Measurements from ENCODE around the gene DCPS. TPM values are rescaled to one million over a fixed set of nuclear protein-coding genes. Genes with fewer than 3 reads are reported as not detected.
A peak's percentile ranks its signal among the peaks of the same experiment; 100 is the strongest.

Gene DCPS
- total RNA-seq, 4 donors from 2014 or later: 15.1 to 23.4 (median 16.7) TPM

DNA sequence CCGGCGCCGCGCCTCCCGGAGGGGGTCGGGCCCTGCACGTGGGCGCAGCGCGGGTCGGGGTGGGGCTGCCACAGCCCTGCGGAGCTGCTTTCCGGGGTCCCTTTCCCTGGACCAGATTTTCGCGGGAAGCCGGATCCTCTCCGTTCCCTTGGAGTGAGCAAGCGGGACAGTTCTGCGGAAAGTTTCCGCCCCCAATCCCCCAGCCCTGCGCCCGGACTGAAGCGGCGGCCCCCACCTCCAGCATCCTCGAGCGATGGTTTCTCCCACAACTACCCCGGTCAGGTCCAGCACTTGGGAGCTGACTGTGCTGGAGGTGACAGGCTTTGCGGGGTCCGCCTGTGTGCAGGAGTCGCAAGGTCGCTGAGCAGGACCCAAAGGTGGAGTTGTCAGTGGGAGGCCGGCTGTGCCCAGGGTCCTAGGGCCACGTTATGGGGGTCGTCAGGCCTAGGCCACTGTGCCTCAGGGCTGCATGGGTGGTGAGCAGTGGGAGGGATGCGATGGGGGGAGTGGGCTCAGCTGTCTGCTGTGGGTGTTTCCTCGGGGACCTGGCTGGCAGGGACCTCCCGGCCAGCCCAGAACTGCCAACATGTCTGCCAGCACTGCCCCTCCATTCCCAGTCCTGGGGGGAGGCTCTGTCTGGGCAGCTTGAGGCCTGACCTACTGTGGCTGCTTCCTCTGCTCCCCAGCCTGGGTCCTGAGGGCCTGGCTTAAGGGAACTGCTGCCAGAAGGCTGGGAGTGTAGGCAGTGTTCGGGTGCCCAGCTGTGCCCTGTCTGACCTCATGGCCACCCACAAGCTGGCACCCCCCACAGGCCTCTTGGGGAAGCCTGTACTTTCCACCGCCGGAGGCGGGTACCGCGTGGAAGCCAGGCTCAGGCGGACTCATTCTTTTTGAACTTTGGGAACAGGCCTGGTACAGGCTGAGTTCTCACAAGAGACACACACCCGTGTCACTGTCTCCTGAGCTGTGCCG is 52.4 kb downstream of the DCPS start:
- TF ChIP-seq, protein P1, sequence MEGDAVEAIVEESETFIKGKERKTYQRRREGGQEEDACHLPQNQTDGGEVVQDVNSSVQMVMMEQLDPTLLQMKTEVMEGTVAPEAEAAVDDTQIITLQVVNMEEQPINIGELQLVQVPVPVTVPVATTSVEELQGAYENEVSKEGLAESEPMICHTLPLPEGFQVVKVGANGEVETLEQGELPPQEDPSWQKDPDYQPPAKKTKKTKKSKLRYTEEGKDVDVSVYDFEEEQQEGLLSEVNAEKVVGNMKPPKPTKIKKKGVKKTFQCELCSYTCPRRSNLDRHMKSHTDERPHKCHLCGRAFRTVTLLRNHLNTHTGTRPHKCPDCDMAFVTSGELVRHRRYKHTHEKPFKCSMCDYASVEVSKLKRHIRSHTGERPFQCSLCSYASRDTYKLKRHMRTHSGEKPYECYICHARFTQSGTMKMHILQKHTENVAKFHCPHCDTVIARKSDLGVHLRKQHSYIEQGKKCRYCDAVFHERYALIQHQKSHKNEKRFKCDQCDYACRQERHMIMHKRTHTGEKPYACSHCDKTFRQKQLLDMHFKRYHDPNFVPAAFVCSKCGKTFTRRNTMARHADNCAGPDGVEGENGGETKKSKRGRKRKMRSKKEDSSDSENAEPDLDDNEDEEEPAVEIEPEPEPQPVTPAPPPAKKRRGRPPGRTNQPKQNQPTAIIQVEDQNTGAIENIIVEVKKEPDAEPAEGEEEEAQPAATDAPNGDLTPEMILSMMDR (IDR thresholded peaks at IDR 0.05): no peak
- no peak for TF ChIP-seq POLR2A (IDR thresholded peaks at IDR 0.05)
- H3K4me3 ChIP-seq (ENCODE audit: low read depth, poor library complexity, severe bottlenecking): peak overlapping the region; percentile 19
- WGBS, 2 donors: 13 to 25% methylated on average over 28 to 33 of the region's 46 CpGs
- intact Hi-C loops (cut with DNase I; ENCODE audit: low total_unique reads): no loop called here
- DNase-seq (ENCODE audit: low spot score in 2 of 2): peak in 1 of 2 donors; percentile 36

DNA sequence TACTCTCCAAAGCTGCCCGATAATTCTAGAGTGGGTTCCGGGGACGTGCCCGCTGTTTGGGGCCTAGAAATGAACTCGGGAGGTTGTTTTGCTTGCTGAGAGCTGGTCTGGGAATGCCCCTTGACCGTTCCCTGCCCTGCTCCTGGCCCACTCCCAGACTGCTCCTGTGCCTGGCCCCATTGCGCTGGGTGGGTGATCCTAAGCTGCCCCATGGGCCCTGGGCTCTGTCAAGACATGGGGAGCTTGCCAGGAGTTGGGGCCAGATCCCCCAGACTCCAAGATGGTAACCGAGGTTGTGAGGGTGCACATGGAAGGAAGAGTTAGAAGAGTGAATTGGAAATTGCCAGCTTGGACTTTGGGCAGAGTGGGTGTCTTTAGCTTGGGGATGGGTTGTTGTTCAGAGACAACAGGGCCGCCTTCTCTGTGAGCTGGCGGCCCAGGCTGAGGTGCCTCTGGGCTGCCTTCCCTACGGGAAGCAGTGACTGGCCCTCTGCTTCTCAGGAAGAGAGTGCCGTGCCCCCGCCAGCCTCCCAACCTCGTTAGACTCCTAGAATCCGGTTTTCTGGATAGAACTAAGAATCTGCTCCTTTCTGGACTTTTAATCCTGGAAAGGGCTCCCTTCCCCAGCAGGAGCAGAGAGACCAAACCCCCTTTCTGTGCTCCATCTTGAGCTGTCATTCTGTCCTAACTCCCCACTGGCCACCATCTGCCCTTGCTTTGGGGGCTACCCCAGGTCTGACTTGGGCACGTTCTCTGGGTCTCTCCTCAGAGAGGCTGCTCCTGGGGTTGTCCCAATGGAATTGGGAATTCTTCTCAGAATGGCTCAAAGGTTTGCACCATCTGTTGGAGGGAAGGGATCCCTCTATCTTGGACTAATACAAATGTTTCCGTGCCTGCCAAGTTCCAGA is 53.4 kb downstream of the DCPS start:
- DNase-seq (ENCODE audit: low spot score in 2 of 2): no peak
- intact Hi-C loops (cut with DNase I; ENCODE audit: low total_unique reads): no loop called here
- no peak for TF ChIP-seq POLR2A (IDR thresholded peaks at IDR 0.05)
- TF ChIP-seq, protein P1 (IDR thresholded peaks at IDR 0.05): no peak
- WGBS, 2 donors: 56 to 67% methylated on average over 17 of the region's 17 CpGs
- H3K4me3 ChIP-seq (ENCODE audit: low read depth, poor library complexity, severe bottlenecking): no peak overlapping the region

DNA sequence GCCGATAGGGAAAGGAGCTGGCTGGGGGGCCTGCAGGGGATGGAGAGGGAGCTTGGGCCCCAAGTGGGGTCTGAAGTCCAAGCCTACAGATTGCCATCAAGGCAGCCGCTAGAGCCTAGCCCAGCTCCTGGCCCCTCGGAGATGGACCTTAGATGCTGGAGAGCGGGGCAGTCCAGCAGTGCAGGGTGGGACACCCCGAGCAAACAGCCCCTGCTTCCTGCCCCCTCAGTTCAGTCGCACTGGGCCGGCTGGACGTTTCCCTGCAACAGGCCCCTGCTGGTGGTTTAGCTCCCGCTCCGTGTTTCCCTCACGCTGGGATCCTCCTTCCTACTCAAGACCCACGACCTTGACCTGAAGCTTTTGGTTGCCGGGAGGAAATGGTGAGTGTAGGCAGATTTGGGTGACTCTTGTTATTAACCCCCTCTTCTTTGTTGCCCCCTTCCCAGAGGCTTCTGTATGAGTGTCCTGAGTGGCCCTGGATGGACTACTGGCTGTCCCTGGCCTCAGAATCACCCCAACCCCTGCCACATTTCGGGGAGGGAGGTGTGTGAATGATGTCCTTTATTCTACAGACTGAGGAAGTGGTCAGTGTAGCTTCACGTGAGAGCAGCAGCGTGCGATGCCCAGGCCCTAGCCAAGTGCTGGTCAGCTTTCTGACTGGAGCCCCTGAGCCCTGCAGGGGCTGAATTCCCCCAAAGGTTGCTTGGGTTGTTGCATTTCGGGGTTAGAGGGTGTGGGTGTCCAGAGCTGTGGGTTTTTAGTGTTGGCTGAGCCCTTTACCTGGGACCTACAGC is 54.3 kb downstream of the DCPS start:
- intact Hi-C loops (cut with DNase I; ENCODE audit: low total_unique reads): no loop called here
- no peak for DNase-seq (ENCODE audit: low spot score in 2 of 2)
- WGBS, 2 donors: 74 to 77% methylated on average over 17 to 18 of the region's 18 CpGs
- no peak overlapping the region for H3K4me3 ChIP-seq (ENCODE audit: low read depth, poor library complexity, severe bottlenecking)
- TF ChIP-seq, protein P1 (IDR thresholded peaks at IDR 0.05): no peak
- no peak for TF ChIP-seq POLR2A (IDR thresholded peaks at IDR 0.05)

GRCh38 chr11:126358763-126359160 is 54.9 kb downstream of the DCPS start:
- TF ChIP-seq POLR2A (IDR thresholded peaks at IDR 0.05): no peak
- TF ChIP-seq, protein P1 (IDR thresholded peaks at IDR 0.05): no peak
- DNase-seq (ENCODE audit: low spot score in 2 of 2): no peak
- WGBS, 2 donors: 56 to 85% methylated on average over 2 of the region's 2 CpGs
- H3K4me3 ChIP-seq (ENCODE audit: low read depth, poor library complexity, severe bottlenecking): no peak overlapping the region
- intact Hi-C loops (cut with DNase I; ENCODE audit: low total_unique reads): no loop called here

DNA sequence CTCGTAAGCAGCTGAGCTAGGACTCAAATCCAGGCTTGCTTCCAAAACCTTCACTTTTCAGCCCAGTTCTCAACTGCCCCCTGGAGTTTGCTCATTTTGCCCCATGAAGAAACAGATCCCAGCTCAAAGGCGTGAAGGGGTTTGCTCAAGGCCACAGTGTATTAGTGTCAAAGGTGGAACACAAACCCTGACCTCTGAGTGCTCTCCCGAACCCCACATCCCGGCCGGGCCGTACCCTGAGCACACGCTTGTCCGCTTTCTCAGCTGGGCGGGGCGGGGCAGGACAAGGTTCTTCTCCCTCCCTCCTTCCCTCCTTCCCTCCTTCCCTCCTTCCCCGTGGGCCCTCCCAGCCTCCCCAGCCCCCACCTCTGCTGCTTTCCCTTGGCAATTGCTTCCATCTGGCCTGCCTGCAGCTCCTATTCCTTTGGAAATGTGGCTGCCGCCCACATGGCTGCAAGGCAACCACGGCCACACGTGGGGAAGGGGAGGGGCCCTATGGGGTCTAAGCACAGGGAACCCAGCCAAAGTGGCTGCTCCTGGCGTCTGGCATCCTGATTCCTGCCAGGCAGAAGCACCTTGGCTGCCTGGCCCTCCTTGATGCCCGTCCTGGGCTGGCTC is 55.7 kb downstream of the DCPS start:
- intact Hi-C loops (cut with DNase I; ENCODE audit: low total_unique reads): no loop called here
- WGBS, 2 donors: 17 to 21% methylated on average over 15 to 16 of the region's 16 CpGs
- DNase-seq (ENCODE audit: low spot score in 2 of 2): peak; percentile 69 to 94
- no peak overlapping the region for H3K4me3 ChIP-seq (ENCODE audit: low read depth, poor library complexity, severe bottlenecking)
- no peak for TF ChIP-seq POLR2A (IDR thresholded peaks at IDR 0.05)
